WERI-Rb-1 (cell line): ENCODE measurements around the gene BBX.

Experiments
- DNase-seq: peaks from one replicate; pipeline ENCODE4 v3.0.0-alpha.2; 2020
- H3K27ac ChIP-seq: fragments of 250-450 bp; sonication (Bioruptor Pico); 2 replicates; pipeline ENCODE4 v1.5.1; 2020; ENCODE audit warnings: mild to moderate bottlenecking, moderate library complexity
- H3K27me3 ChIP-seq: fragments of 250-450 bp; sonication (Bioruptor Pico); 2 replicates; pipeline ENCODE4 v1.5.1; 2021; ENCODE audit warnings: mild to moderate bottlenecking, low read depth, moderate library complexity; ENCODE audit not compliant: insufficient read depth, severe bottlenecking
- H3K36me3 ChIP-seq: fragments of 250-450 bp; sonication (Bioruptor Pico); 2 replicates; pipeline ENCODE4 v1.5.1; 2020; ENCODE audit warnings: mild to moderate bottlenecking, moderate library complexity
- H3K4me3 ChIP-seq: 2 replicates; pipeline ENCODE4 v1.5.1; 2011; ENCODE audit warnings: low read depth, mild to moderate bottlenecking, control low read depth, low read length
- H3K9me3 ChIP-seq: fragments of 250-450 bp; sonication (Bioruptor Pico); 2 replicates; pipeline ENCODE4 v1.5.1; 2021; ENCODE audit warnings: mild to moderate bottlenecking, moderate library complexity; ENCODE audit not compliant: severe bottlenecking
- TF ChIP-seq, protein P1 (sequence below): IDR thresholded peaks from 2 replicates; pipeline ENCODE4 v1.5.1; 2011; ENCODE audit warnings: low read depth, mild to moderate bottlenecking, control low read depth, inconsistent platforms, low read length

BBX gene

GRCh38 chr3:107813026-107813425, 290.3 kb downstream of the BBX start:
- DNase-seq: no peak
- H3K27ac ChIP-seq: no peak overlapping the region

DNA sequence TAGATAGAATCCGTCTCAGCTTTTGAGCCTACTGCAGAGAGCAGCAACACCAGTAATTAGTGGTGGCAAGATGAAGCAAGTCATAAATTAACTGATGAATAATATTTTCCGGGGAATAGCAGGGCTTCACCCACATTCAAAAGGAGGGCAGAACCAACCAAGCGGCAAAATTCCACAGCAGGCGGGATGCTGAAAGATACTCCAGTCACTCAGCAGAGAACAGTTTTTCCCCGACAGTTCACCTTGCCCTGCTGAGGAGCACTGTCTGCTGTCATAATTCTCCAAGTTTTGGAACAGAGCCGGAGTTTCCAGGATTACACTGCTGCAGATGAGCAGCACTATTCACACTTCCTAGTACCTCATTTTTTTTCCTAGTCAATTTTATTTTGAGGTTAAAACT, 293.3 kb downstream of the BBX start:
- TF ChIP-seq, protein P1, sequence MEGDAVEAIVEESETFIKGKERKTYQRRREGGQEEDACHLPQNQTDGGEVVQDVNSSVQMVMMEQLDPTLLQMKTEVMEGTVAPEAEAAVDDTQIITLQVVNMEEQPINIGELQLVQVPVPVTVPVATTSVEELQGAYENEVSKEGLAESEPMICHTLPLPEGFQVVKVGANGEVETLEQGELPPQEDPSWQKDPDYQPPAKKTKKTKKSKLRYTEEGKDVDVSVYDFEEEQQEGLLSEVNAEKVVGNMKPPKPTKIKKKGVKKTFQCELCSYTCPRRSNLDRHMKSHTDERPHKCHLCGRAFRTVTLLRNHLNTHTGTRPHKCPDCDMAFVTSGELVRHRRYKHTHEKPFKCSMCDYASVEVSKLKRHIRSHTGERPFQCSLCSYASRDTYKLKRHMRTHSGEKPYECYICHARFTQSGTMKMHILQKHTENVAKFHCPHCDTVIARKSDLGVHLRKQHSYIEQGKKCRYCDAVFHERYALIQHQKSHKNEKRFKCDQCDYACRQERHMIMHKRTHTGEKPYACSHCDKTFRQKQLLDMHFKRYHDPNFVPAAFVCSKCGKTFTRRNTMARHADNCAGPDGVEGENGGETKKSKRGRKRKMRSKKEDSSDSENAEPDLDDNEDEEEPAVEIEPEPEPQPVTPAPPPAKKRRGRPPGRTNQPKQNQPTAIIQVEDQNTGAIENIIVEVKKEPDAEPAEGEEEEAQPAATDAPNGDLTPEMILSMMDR: no peak
- Histone ChIP-seq H3K27ac (no peak overlapping the region), H3K9me3 (no peaks in the 10 kb centered on the region), H3K27me3 (no peaks in the 10 kb centered on the region), H3K4me3 (no peak overlapping the region), H3K36me3 (no peaks in the 10 kb centered on the region)
- no peak for DNase-seq

More at GRCh38 chr3:107813026-107813425, 290.3 kb downstream of the BBX start:
- TF ChIP-seq, protein P1: no peak
- H3K4me3 ChIP-seq: no peak overlapping the region
- no peaks in the 10 kb centered on the region for H3K9me3 ChIP-seq
- no peaks in the 10 kb centered on the region for H3K27me3 ChIP-seq
- no peaks in the 10 kb centered on the region for H3K36me3 ChIP-seq

- no peaks in the 10 kb centered on the region for H3K36me3 ChIP-seq
- H3K9me3 ChIP-seq: no peaks in the 10 kb centered on the region
- H3K27ac ChIP-seq: no peak overlapping the region
- no peaks in the 10 kb centered on the region for H3K27me3 ChIP-seq
- H3K4me3 ChIP-seq: no peak overlapping the region
- TF ChIP-seq, protein P1: no peak
- no peak for DNase-seq
Measured at GRCh38 chr3:107817076-107817475, 294.3 kb downstream of the BBX start.

DNA sequence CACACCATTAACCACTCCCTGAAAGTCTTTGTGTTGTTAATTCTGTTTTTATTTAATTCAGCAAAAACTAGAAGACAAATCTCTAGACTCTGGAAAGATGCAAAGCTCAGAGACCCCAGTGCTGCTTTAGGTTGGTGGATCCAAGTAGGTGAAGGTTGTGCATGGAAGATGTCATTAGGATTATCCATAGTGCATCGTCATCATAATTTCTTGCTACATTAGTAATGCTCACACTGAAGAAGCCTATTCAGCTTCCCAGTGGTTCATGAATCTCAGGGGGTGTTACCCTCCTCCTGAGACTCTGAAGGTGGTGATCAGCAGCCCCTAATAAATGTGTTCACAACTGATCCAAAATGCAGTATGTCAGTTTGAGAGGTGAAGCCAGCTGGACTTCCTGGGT, 295.3 kb downstream of the BBX start:
- DNase-seq: no peak
- H3K4me3 ChIP-seq: no peak overlapping the region
- H3K36me3 ChIP-seq: no peaks in the 10 kb centered on the region
- no peaks in the 10 kb centered on the region for H3K9me3 ChIP-seq
- H3K27me3 ChIP-seq: no peaks in the 10 kb centered on the region
- no peak overlapping the region for H3K27ac ChIP-seq
- TF ChIP-seq, protein P1: no peak

DNA sequence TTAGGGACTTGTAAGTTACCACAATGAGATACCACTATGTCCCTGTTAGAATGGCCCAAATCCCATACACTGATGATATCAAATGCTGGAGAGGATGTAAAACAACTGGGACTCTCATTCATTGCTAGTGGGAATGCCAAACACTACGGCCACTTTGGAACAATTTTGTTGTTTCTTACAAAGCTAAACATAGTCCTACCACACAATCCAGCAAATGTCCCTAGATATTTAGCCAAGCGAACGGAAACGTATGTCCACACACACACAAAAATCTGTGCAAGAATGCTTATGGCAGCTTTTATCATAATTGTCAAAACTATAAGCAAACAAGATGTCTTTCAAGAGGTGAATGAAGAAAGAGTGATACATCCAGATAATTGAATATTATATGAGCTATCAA, 296.9 kb downstream of the BBX start:
- no peaks in the 10 kb centered on the region for H3K27me3 ChIP-seq
- TF ChIP-seq, protein P1: no peak
- no peak overlapping the region for H3K27ac ChIP-seq
- H3K36me3 ChIP-seq: no peaks in the 10 kb centered on the region
- H3K4me3 ChIP-seq: no peak overlapping the region
- no peak for DNase-seq
- no peaks in the 10 kb centered on the region for H3K9me3 ChIP-seq

DNA sequence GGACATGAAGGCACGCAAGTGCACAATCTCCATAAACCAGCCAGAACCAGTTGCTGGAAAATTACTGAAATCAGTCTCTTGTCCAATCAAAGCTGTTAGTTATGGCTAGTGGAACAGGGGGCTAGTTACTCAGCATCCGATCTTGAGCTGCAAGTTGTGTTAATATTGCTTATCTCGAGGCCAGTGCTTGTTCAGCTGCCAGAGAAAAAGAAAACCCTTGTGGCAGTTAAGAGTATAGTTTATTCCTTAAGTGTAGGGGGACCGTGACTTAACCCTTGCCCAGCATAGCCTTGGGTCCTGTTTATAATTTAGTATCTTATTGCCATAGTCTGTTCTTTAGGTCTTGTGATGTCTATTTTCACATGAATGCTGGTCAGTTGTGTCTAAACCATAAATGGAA, 299.5 kb downstream of the BBX start:
- no peaks in the 10 kb centered on the region for H3K9me3 ChIP-seq
- no peaks in the 10 kb centered on the region for H3K36me3 ChIP-seq
- TF ChIP-seq, protein P1: no peak
- H3K27me3 ChIP-seq: no peaks in the 10 kb centered on the region
- no peak overlapping the region for H3K27ac ChIP-seq
- H3K4me3 ChIP-seq: no peak overlapping the region
- DNase-seq: no peak
